ENCODE data around the gene BAG5. TPM values are rescaled to one million over a fixed set of nuclear protein-coding genes. Genes with fewer than 3 reads are reported as not detected.

The BAG5 gene
- total and polyA plus RNA-seq, 2 of the 8 experiments (the other 6 are each of a cell fraction or from before 2014, with no cell fraction given) = 7.4 to 29.5 TPM

GRCh38 chr14:103521951-103522563 is 40.4 kb downstream of the BAG5 start (continued):
- TF ChIP-seq RNF2 (IDR thresholded peaks at IDR 0.05; ENCODE audit: borderline replicate concordance, low read depth, low read length, missing control alignments, poor library complexity, severe bottlenecking) (no peak), RFX5 (IDR thresholded peaks at IDR 0.05; ENCODE audit: borderline replicate concordance, low read depth, low read length) (no peak), YY1 (IDR thresholded peaks at IDR 0.05; ENCODE audit: low read depth, low read length) (no peak), CHD1 (IDR thresholded peaks at IDR 0.05; ENCODE audit: low read depth, low read length) (no peak), HDAC2 (IDR thresholded peaks at IDR 0.05; ENCODE audit: borderline replicate concordance in 1 of 2, low read depth in 2 of 2, low read length in 2 of 2) (peak in 1 of 2 experiments; percentile 42; a peak in 1 of 4 replicates), RBBP5 (IDR thresholded peaks at IDR 0.05; ENCODE audit: borderline replicate concordance, low read depth, low read length) (no peak; the same call in 1 of the 2 replicates), EGR1 (IDR thresholded peaks at IDR 0.05; ENCODE audit: borderline replicate concordance, low read depth, low read length) (no peak), ATF2 (IDR thresholded peaks at IDR 0.05; ENCODE audit: low read length) (peak; percentile 82; the same call in 1 of the 2 replicates), POLR2A (IDR thresholded peaks at IDR 0.05; ENCODE audit: control extremely low read depth in 1 of 2, low read depth in 2 of 2, low read length in 2 of 2) (peak in 1 of 2 experiments; percentile 78; a peak in 2 of 3 replicates), EZH2 (IDR thresholded peaks at IDR 0.05; ENCODE audit: low read depth, low read length, severe bottlenecking) (no peak), GABPA (IDR thresholded peaks at IDR 0.05; ENCODE audit: borderline replicate concordance, insufficient read depth, low read length) (no peak), RXRA (IDR thresholded peaks at IDR 0.05; ENCODE audit: insufficient read depth, low read depth, low read length) (no peak), KDM1A (IDR thresholded peaks at IDR 0.05; ENCODE audit: borderline replicate concordance, low read length) (no peak), SRF (IDR thresholded peaks at IDR 0.05; ENCODE audit: low read depth, low read length) (no peak), SAP30 (IDR thresholded peaks at IDR 0.05; ENCODE audit: insufficient read depth, insufficient replicate concordance, low read length) (no peak), POLR2AphosphoS5 (IDR thresholded peaks at IDR 0.05; ENCODE audit: low read depth, low read length) (peak; percentile 83), TCF12 (IDR thresholded peaks at IDR 0.05; ENCODE audit: low read depth, low read length) (no peak), SP2 (IDR thresholded peaks at IDR 0.05; ENCODE audit: low read length) (no peak), BRCA1 (IDR thresholded peaks at IDR 0.05; ENCODE audit: low read depth, low read length) (no peak), CTCF (IDR thresholded peaks at IDR 0.05; ENCODE audit: control extremely low read depth in 1 of 3, insufficient read depth in 1 of 3, low read depth in 1 of 3, low read length in 3 of 3) (no peak)

All from H1 (cell line).